GM12878 (cell line): ENCODE data around the gene XAGE3.
"Not testable (repeated sequence)": the region's sequence is repeated elsewhere in the genome, so short reads cannot be mapped to it uniquely, and the experiment has no call there.

Experiments
- CTCF ChIP-seq, 3 experiments: IDR thresholded peaks in 2 of 3; conservative IDR thresholded peaks in 1 of 3; 2 replicates each; pipeline ENCODE4 v1.5.1; 2011; ENCODE audit warnings: low read depth in 3 of 3, low read length in 3 of 3, mild to moderate bottlenecking in 3 of 3, control low read depth in 2 of 3, moderate library complexity in 2 of 3, inconsistent platforms in 1 of 3, mixed read lengths in 1 of 3; ENCODE audit not compliant: control insufficient read depth in 2 of 3, insufficient read depth in 1 of 3; ENCODE audit errors: extremely low read depth in 1 of 3
- EZH2 ChIP-seq: IDR thresholded peaks from 2 replicates; pipeline ENCODE4 v1.6.1; 2012; ENCODE audit warnings: low read depth, mild to moderate bottlenecking, control low read depth, inconsistent platforms, low read length, borderline replicate concordance; ENCODE audit not compliant: control insufficient read depth
- POLR2AphosphoS2 ChIP-seq: IDR thresholded peaks from 2 replicates; pipeline ENCODE4 v1.6.1; 2011; ENCODE audit warnings: low read depth, mild to moderate bottlenecking, low read length, improper control_type of control experiment, moderate library complexity
- REST ChIP-seq: IDR thresholded peaks from 2 replicates; pipeline ENCODE4 v1.6.1; 2012; ENCODE audit warnings: mild to moderate bottlenecking, low read depth, low read length
- SMAD1 ChIP-seq: fragments of 450-650 bp; IDR thresholded peaks from 2 replicates; pipeline ENCODE4 v1.6.1; 2018; ENCODE audit warnings: mild to moderate bottlenecking, low read depth; ENCODE audit not compliant: partially characterized antibody
- YY1 ChIP-seq: IDR thresholded peaks from 2 replicates; pipeline ENCODE4 v1.6.1; 2011; ENCODE audit warnings: low read depth, mild to moderate bottlenecking, low read length
- ZNF274 ChIP-seq: IDR thresholded peaks from one replicate; pipeline ENCODE4 v1.8.0; 2011; ENCODE audit not compliant: insufficient read length, insufficient read depth
- TF ChIP-seq, protein P1 (sequence below): fragments of 450-650 bp; formaldehyde crosslinking; IDR thresholded peaks from 2 replicates; pipeline ENCODE4 v1.4.0; 2022; ENCODE audit warnings: mild to moderate bottlenecking, moderate library complexity

DNA sequence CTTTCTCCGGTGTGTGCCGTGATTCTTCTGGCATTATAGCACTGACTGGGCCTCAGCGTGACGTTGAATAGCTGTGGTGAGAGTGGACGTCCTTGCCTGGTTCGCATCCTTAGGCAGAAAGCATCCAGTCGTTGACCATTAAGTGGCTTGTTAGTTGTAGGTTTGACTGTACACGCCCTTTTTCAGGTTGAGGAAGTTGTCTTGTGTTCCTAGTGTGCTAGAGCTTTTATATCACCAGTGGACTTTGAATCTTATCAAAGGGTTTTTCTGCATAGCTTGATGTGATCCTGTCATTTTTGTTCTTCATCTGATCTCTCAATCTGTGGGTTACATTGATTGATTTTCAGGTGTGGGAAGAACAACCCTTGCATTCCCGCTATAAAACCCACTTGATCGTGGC, 37.6 kb upstream of the XAGE3 start:
- not testable (repeated sequence) for TF ChIP-seq SMAD1; YY1; CTCF (IDR thresholded peaks at IDR 0.05 in 2 of 3, conservative IDR thresholded peaks at IDR 0.05 in 1 of 3; ENCODE audit: control insufficient read depth in 2 of 3, extremely low read depth in 1 of 3, insufficient read depth in 1 of 3, low read depth in 3 of 3, low read length in 3 of 3); EZH2; ZNF274; REST; POLR2AphosphoS2
- TF ChIP-seq, protein P1, sequence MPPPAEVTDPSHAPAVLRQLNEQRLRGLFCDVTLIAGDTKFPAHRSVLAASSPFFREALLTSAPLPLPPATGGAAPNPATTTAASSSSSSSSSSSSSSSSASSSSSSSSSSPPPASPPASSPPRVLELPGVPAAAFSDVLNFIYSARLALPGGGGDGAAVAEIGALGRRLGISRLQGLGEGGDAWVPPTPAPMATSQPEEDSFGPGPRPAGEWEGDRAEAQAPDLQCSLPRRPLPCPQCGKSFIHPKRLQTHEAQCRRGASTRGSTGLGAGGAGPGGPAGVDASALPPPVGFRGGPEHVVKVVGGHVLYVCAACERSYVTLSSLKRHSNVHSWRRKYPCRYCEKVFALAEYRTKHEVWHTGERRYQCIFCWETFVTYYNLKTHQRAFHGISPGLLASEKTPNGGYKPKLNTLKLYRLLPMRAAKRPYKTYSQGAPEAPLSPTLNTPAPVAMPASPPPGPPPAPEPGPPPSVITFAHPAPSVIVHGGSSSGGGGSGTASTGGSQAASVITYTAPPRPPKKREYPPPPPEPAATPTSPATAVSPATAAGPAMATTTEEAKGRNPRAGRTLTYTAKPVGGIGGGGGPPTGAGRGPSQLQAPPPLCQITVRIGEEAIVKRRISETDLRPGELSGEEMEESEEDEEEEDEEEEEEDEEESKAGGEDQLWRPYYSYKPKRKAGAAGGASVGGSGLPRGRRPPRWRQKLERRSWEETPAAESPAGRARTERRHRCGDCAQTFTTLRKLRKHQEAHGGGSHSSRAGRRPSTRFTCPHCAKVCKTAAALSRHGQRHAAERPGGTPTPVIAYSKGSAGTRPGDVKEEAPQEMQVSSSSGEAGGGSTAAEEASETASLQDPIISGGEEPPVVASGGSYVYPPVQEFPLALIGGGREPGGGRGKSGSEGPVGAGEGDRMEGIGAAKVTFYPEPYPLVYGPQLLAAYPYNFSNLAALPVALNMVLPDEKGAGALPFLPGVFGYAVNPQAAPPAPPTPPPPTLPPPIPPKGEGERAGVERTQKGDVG, result not testable (repeated sequence)
